ENCODE measurements around the gene GRIK3.

The GRIK3 gene

GRCh38 chr1:37038227-37039093 lies 4.1 kb upstream of the GRIK3 start (continued):
- no peak for TF ChIP-seq HOXC10 (CRISPR knock-in tag; IDR thresholded peaks at IDR 0.05)
- no peak for TF ChIP-seq ZNF558 (tag by site-specific recombination; IDR thresholded peaks at IDR 0.05)
- TF ChIP-seq AEBP2 (tag by site-specific recombination; IDR thresholded peaks at IDR 0.05; ENCODE audit: borderline replicate concordance), result no peak
- peak; percentile 46 for TF ChIP-seq ZNF654 (tag by site-specific recombination; IDR thresholded peaks at IDR 0.05; ENCODE audit: low read depth)
- TF ChIP-seq ZSCAN4 (tag by site-specific recombination; IDR thresholded peaks at IDR 0.05), result no peak
- TF ChIP-seq SCRT1 (tag by site-specific recombination; IDR thresholded peaks at IDR 0.05; ENCODE audit: borderline replicate concordance), result no peak
- TF ChIP-seq ZIC2 (tag by site-specific recombination; IDR thresholded peaks at IDR 0.05), result peak; percentile 98
- peak; percentile 58; the same call in 1 of the 2 replicates for TF ChIP-seq PATZ1 (tag by site-specific recombination; IDR thresholded peaks at IDR 0.05)
- TF ChIP-seq ZXDB (tag by site-specific recombination; IDR thresholded peaks at IDR 0.05), result no peak

- ChIA-PET POLR2A (no interaction called here), CTCF (interaction anchor here (0.6 kb wide), 1 partner anchor 402 kb away, joined by 4 read pairs; no protein-coding TSS in a partner anchor)
- no peaks in the 10 kb centered on the region for H3K36me3 ChIP-seq (ENCODE audit: control insufficient read depth in 2 of 2, insufficient read depth in 1 of 2, low read length in 2 of 2)
- no peak overlapping the region for H3K27ac ChIP-seq (ENCODE audit: extremely low read depth, low read depth, low read length)
- TF ChIP-seq FEZF1 (tag by site-specific recombination; IDR thresholded peaks at IDR 0.05) (no peak), ZNF843 (tag by site-specific recombination; IDR thresholded peaks at IDR 0.05) (no peak), ZNF37A (tag by site-specific recombination; IDR thresholded peaks at IDR 0.05) (no peak), RBAK (tag by site-specific recombination; IDR thresholded peaks at IDR 0.05) (no peak), ZNF24 (tag by site-specific recombination; IDR thresholded peaks at IDR 0.05) (no peak), ZIC2 (tag by site-specific recombination; IDR thresholded peaks at IDR 0.05) (no peak; the same call in 1 of the 2 replicates), ZNF350 (tag by site-specific recombination; IDR thresholded peaks at IDR 0.05) (no peak), ZNF76 (tag by site-specific recombination; IDR thresholded peaks at IDR 0.05; ENCODE audit: borderline replicate concordance, low read depth) (no peak), ZBTB21 (tag by site-specific recombination; IDR thresholded peaks at IDR 0.05) (no peak), TCF7L2 (IDR thresholded peaks at IDR 0.05; ENCODE audit: borderline replicate concordance, low read depth, low read length) (no peak), ZNF777 (tag by site-specific recombination; IDR thresholded peaks at IDR 0.05; ENCODE audit: borderline replicate concordance) (no peak), ZNF23 (tag by site-specific recombination; IDR thresholded peaks at IDR 0.05; ENCODE audit: borderline replicate concordance) (no peak), ZNF561 (tag by site-specific recombination; IDR thresholded peaks at IDR 0.05; ENCODE audit: borderline replicate concordance) (no peak), ZNF549 (tag by site-specific recombination; IDR thresholded peaks at IDR 0.05) (no peak), AEBP2 (tag by site-specific recombination; IDR thresholded peaks at IDR 0.05; ENCODE audit: borderline replicate concordance) (no peak), PRDM4 (tag by site-specific recombination; IDR thresholded peaks at IDR 0.05) (no peak), ZNF639 (tag by site-specific recombination; IDR thresholded peaks at IDR 0.05) (no peak), ZNF610 (tag by site-specific recombination; IDR thresholded peaks at IDR 0.05; ENCODE audit: borderline replicate concordance) (no peak), ZNF426 (tag by site-specific recombination; IDR thresholded peaks at IDR 0.05) (no peak)
- no peaks in the 10 kb centered on the region for H3K4me1 ChIP-seq (ENCODE audit: control insufficient read depth, insufficient read depth, low read length)
- no peak overlapping the region for H3K4me3 ChIP-seq (ENCODE audit: low read depth, low read length)
- no peaks in the 10 kb centered on the region for H3K9me3 ChIP-seq (ENCODE audit: control insufficient read depth, insufficient read depth, low read depth, low read length)
These were observed 3.4 kb upstream of the GRIK3 start for GRCh38 chr1:37037690-37038089.
